T-helper 22 cell (primary cell): ENCODE data around the gene DAB1.
A peak's percentile ranks its signal among the peaks of the same experiment; 100 is the strongest.

Source experiments
- DNase-seq: peaks from one replicate; pipeline ENCODE4 v3.0.0-alpha.2; 2020; ENCODE audit warnings: low read depth

The DAB1 gene

GRCh38 chr1:57316291-57316690 lies 107.6 kb downstream of the DAB1 start:
- DNase-seq: no peak

- no peak for DNase-seq
Measured at GRCh38 chr1:57312869-57313268, 111.0 kb downstream of the DAB1 start.

- no peak for DNase-seq
Measured at GRCh38 chr1:57311411-57311810, 112.4 kb downstream of the DAB1 start.

GRCh38 chr1:57311006-57311405 lies 112.9 kb downstream of the DAB1 start:
- no peak for DNase-seq

- no peak for DNase-seq
Measured at GRCh38 chr1:57309630-57310029, 114.2 kb downstream of the DAB1 start.

GRCh38 chr1:57307392-57308170 lies 116.3 kb downstream of the DAB1 start:
- DNase-seq: peak; percentile 71

GRCh38 chr1:57304591-57304990 lies 119.3 kb downstream of the DAB1 start:
- no peak for DNase-seq

- no peak for DNase-seq
Measured at GRCh38 chr1:57302812-57303596, 120.9 kb downstream of the DAB1 start.

- no peak for DNase-seq
Measured at GRCh38 chr1:57300186-57300585, 123.7 kb downstream of the DAB1 start.

GRCh38 chr1:57296726-57297250 lies 127.1 kb downstream of the DAB1 start:
- DNase-seq: no peak

GRCh38 chr1:57295326-57295725 lies 128.5 kb downstream of the DAB1 start:
- DNase-seq: no peak

- no peak for DNase-seq
Measured at GRCh38 chr1:57294177-57294576, 129.7 kb downstream of the DAB1 start.

- DNase-seq: no peak
Measured at GRCh38 chr1:57293214-57293613, 130.6 kb downstream of the DAB1 start.

GRCh38 chr1:57289781-57290180 lies 134.1 kb downstream of the DAB1 start:
- DNase-seq: no peak

- DNase-seq: no peak
Measured at GRCh38 chr1:57285992-57286391, 137.9 kb downstream of the DAB1 start.

- DNase-seq: no peak
Measured at GRCh38 chr1:57282411-57282810, 141.4 kb downstream of the DAB1 start.

GRCh38 chr1:57281324-57281723 lies 142.5 kb downstream of the DAB1 start:
- no peak for DNase-seq

- DNase-seq: no peak
Measured at GRCh38 chr1:57279909-57280666, 143.8 kb downstream of the DAB1 start.

- no peak for DNase-seq
Measured at GRCh38 chr1:57278558-57278957, 145.3 kb downstream of the DAB1 start.

- no peak for DNase-seq
Measured at GRCh38 chr1:57277681-57278080, 146.2 kb downstream of the DAB1 start.

- no peak for DNase-seq
Measured at GRCh38 chr1:57276918-57277317, 146.9 kb downstream of the DAB1 start.

GRCh38 chr1:57272601-57273000 lies 151.3 kb downstream of the DAB1 start:
- no peak for DNase-seq
